HepG2 (cell line): ENCODE results near the gene MTHFS.

Source experiments
- KMT2B ChIP-seq: IDR thresholded peaks from 2 replicates; pipeline ENCODE4 v1.6.1; 2016; ENCODE audit warnings: missing genetic modification reagents, missing compliant biosample characterization
- ZNF260 ChIP-seq: sonication (generic); formaldehyde crosslinking; IDR thresholded peaks from 2 replicates; pipeline ENCODE4 v1.4.0; 2020; ENCODE audit warnings: missing genetic modification reagents, low read depth, mild to moderate bottlenecking, borderline replicate concordance

GRCh38 chr15:79858469-79858868, 38.3 kb downstream of the MTHFS start:
- TF ChIP-seq ZNF260, result no peak
- TF ChIP-seq KMT2B (CRISPR knock-in tag), result no peak
